HG03354 (cell line): ENCODE data around the gene AP2S1.
"Not testable (repeated sequence)": the region's sequence is repeated elsewhere in the genome, so short reads cannot be mapped to it uniquely, and the experiment has no call there.

ENCODE experiments used
- ATAC-seq: cut with Tn5 transposase; IDR thresholded peaks from one replicate; pipeline ENCODE4 v1.9.1; 2021; ENCODE audit warnings: mild to moderate bottlenecking; ENCODE audit not compliant: unreplicated experiment, poor library complexity, severe bottlenecking

The AP2S1 gene

GRCh38 chr19:46850228-46851203, at the start of gene AP2S1:
AP2S1 (minus strand) TSS chr19:46850846; CDS start chr19:46850766, 80 bp downstream.
- ATAC-seq = peak; percentile 97

GRCh38 chr19:46900341-46900740, 49.7 kb upstream of the AP2S1 start:
- ATAC-seq = no peak

GRCh38 chr19:46898731-46899130, 48.1 kb upstream of the AP2S1 start:
- ATAC-seq = no peak

DNA sequence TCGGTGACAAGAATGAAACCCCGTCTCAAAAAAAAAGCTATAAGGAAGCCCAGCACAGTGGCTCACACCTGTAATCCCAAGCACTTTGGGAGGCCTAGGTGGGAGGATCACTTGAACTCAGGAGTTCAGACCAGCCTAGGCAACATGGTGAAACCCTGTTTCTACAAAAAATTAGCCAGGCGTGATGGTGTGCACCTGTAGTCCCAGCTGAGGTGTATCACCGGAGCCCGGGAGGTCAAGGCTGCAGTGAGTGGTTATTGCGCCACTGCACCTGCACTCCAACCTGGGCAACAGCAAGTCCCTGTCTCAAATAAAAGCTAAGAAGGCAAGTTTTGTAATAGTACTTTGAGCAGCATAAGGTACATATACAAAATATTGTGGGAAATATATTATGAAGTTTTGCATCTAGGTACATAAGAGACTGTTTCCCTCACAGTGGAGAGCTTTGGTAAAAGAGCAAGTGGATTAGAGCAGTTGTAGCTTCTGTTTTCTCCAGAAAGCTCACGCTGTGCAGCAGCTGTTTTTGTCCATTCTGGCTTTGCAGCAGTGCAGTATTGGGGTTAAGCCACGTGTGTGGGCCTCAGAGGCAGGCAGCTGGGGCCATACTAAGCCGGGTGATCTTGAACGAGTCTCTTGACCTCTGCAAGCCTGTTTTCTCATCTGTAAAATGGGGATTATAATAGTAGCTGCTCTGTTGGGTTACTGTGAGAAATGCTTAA, 45.6 kb upstream of the AP2S1 start:
- ATAC-seq = no peak

- ATAC-seq = no peak
Measured at GRCh38 chr19:46892252-46893179, 41.9 kb upstream of the AP2S1 start.

DNA sequence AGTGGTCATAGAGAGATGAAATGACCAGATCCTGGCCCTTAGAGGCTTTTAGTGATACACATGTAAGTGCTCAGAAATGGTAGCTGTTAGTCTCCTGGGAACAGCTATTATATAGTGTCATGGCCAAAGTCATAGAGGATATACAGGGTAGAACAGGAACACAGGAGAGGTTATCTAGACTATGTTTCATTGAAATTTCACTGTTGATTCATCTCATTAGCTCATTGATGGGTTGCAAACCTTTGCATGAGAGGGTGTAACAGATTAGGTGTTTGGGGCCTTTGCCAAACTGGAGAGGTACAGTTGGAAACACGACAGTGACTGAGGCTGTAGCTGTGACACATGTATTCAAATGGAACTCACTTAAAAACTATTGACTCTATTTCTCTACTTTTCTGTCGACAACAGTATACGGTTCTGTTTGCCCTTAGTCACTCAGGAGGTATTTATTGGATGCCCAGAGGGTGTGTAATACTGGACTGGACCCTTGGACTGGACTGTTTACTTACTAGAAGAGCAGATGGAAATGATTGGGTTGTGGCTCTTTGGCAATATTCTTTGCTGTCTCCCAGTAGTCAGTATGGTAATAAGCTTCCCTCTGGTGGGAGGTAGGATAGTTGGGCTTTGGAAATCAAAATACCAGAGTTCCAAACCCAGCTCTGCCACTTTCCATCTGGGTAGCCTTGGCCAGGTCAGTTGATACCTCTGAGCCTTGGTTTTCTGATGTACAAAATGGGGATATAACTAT, 40.0 kb upstream of the AP2S1 start:
- ATAC-seq = no peak

GRCh38 chr19:46887240-46887782, 36.7 kb upstream of the AP2S1 start:
- no peak for ATAC-seq

DNA sequence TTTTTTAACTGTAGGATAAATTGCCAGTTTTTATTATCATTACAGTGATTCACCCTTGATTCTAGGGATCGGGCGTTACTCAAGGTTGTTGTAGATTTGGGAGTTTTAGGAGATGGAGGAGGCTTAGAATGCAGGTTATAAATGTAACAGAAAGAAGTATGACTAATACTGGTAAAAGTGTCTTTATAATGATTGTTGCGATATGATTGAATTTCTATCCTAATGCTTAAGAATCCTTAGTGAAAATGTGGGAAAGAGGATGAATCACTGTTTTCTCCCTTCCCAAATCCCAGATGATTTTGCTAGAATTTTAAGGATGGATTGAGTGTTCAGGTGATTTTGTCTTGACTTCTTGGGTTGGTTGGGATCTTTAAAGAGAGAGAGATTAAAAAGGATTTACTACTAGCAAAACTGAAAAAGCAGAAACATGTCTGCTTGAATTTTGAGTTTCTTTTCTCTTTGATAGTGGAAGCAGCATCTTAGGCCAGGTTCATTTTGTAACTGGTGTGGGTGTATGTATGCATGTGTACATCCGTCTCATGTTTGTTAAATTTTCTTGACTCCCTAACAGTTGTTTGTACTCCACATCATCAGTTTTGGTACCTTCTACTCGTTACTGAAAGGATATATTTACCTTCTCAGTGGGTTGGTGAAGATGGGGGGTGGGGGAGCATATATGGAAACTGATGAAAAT, 36.0 kb upstream of the AP2S1 start:
- no peak for ATAC-seq

DNA sequence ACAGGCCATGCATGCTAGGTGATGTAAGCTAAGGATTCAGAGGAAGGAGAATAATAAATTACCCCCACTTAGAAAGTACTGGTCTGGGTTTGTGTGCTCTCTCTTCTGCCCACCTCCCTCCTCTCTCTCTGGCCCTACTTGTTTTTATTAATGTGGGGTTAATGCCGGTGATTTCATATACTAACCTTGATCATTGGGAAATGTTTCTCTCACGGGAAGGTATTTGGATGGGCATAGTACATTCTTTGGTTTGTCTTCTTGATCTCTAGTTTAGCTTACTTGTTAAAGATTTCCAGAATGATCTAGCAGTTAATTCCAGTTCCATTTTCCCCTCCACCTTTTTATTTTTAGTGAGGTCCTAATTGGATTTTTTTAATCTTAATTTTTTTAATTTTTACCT, 34.8 kb upstream of the AP2S1 start:
- ATAC-seq = no peak

GRCh38 chr19:46882751-46883150, 32.1 kb upstream of the AP2S1 start:
- ATAC-seq = not testable (repeated sequence)

- no peak for ATAC-seq
Measured at GRCh38 chr19:46882034-46882433, 31.4 kb upstream of the AP2S1 start.

- no peak for ATAC-seq
Measured at GRCh38 chr19:46881092-46881491, 30.4 kb upstream of the AP2S1 start.

- no peak for ATAC-seq
Measured at GRCh38 chr19:46880431-46880830, 29.8 kb upstream of the AP2S1 start.

DNA sequence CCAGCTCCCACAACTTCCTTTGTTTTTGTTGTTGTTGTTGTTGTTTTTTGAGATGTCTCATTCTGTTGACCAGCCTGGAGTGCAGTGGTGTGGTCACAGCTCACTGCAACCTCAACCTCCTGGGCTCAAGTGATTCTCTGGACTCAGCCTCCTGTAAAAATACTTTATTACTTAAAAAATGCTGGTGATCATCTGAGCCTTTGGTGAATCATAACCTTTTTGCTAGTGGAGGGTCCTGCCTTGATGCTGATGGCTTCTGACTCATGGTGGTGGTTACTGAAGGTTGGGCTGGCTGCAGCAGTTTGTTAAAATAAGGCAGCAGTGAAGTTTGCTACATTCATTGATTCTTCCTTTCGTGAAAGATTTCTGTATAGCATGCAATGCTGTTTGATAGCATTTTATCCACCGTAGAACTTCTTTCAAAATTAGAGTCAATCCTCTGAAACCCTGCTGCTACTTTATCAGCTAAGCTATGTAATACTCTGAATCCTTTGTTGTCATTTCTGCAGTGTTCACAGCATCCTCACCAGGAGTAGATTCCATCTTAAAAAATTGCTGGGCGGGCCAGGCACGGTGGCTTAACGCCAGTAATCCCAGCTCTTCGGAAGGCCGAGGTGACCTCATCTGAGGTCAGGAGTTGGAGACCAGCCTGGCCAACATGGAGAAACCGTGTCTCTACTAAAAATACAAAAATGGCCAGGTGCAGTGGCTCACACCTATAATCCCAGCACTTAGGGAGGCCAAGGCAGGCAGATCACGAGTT, 28.1 kb upstream of the AP2S1 start:
- no peak for ATAC-seq

GRCh38 chr19:46875657-46876056, 25.0 kb upstream of the AP2S1 start:
- ATAC-seq = no peak

DNA sequence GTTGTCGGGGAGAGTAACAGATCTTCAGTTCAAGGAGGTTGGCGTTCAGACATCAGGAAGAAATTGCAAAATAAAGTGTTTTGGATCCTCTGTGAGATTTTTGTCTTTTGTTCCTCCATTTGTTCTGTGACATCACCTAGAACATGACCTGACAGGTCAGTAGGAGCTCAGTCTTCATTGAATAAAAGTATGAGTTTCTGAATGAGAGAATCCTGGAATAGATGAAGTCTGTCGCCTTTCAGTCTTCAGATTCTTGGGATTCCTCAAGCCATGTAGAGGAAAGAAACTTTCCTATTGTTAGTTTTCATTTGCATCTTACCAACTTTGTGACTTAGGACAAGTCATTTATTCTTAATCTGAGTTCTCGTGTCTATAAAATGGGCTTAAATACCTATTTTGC, 24.6 kb upstream of the AP2S1 start:
- no peak for ATAC-seq

GRCh38 chr19:46872967-46873366, 22.3 kb upstream of the AP2S1 start:
- ATAC-seq = no peak

DNA sequence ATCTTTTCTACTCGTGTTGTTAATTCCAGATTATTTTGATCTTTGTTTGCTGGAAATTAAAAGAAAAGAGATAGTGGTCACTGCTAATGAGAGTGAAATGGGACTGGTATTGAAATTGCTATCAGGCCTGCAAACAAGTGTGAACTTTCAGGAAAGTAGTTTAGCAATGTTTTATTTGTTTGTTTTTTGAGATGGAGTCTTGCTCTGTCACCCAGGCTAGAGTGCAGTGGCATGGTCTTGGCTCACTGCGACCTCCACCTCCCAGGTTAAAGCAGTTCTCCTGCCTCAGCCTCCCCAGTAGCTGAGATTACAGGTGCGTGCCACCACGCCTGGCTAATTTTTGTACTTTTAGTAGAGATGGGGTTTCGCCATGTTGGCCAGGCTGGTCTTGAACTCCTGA, 20.5 kb upstream of the AP2S1 start:
- not testable (repeated sequence) for ATAC-seq
